ENCODE measurements around the gene HECTD3. TPM values are rescaled to one million over a fixed set of nuclear protein-coding genes. Genes with fewer than 3 reads are reported as not detected.

Gene HECTD3
- polyA plus RNA-seq (ENCODE audit: insufficient read length) = 34.8 TPM

DNA sequence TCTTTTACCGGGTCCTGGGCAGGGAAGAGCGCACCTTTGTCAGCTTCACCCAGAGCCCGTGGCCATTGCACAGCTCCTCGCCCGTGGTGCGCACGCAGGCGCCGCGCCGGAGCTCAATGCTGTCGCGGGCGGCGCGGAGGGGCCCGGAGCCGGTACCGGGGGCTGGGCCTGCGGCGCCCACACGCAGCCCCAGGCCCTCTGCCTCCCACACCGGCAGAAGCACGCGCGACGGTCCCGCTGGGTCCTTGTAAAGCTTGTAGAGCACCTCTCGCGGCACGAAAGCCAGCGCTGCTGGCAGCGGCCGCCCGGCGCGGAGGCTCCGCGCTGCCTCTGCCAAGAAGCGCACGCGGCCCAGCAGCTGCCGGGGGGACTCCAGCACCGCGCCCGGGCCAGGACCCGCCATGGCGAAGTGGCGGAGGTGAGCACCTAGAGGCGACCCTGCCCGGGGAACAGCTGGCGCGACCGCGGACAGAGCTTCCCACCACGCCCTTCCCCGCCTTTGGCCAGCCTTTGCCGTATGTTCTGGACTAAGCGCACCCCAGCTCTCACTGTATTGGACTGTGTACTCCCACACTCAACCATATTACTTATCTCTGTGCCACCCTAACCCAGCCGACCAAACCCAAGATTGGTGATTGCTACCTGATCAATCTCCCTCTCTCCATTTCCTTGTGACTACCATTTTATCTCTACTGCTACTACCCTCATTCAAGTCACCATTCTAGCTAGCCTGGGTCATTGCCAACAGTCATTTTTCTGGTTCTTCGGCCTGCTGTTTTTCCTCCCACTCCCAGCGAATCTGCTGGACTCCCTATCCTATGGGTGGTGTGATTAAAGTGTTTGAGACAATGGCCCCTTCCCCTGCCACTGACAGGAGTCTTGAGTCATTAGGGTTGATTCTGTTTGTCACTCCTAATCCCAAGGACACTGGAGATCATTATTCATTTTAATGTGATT, at the start of gene HECTD3:
Gene HECTD3, minus strand, starts transcription at position 470 of the 957 bp plus-strand sequence. Its CDS starts 67 bp downstream, at position 403.
- DNase-seq = peak; percentile 88

DNA sequence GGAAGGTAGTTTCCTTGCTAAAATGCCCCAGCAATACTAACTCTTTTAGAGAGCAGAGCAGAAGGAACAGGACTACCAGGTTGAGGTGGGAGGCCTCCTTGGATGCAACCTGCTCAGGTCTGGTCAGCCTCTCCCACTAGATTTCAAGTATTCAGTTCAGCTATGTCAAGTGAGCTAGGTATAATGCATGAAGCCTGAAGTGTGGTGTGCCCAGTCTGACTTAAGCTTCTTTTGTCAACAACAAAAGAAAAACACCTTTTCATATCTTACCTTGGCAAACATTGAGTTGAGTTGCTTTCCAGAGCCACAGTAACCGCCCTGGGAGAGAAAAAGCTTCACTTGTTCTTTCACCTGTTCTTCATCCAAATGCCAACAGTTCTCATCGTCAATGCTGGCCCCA, 48.7 kb upstream of the HECTD3 start:
- no peak for DNase-seq

DNA sequence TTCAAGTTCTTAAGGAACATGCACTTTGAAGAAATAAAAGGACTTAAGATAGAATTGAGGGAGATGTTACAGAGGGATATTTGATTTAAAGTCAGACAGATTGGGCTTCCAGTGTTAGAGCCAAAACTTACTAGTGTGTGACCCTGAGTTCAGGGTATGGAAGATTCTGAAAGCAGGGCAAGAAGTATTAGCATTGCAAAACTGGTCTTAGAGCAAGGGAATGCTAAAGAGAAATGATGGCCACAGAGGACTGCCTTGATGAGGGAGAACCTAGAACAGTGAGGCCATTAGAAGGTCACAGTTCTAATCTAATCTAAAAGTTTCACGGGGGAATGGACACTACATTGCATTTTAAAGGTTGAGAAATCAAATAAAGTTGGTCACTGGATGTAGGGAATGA, 46.4 kb upstream of the HECTD3 start:
- DNase-seq = no peak

DNA sequence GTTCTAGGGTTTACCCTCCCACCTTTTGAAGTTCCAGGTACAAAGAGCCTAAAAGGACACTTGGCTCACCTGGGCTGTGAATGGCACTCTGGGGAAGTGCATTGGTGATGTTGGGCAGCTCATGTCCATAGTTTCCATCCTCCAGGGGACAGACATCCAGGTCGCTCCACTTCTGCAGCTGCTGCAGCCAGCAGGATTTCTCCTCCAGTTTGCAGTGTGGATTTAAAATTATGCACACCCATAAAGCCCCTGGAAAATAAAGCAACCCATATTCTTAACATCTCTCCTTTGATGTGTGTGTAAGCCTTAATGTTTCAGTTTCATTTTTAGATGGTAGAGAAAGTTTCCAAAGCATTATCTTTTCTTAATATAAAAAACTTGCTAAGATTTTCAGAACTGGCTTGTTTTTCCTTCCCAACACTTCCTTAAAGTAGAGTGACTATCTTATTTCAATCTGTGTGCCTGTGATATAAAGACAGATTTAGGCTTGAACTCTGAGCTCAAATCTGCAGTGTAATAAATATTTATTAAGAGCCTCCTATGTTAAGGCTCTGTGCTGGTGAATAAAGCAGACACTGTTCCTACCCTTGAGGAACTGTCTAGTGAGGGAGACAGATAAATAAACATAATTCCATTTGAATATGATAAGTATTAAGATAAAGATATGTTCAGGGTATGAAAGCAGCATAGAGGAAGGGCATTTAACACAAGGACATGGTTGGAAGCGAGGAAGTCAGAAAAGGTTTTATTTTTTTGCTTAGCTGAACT, 40.1 kb upstream of the HECTD3 start:
- no peak for DNase-seq

DNA sequence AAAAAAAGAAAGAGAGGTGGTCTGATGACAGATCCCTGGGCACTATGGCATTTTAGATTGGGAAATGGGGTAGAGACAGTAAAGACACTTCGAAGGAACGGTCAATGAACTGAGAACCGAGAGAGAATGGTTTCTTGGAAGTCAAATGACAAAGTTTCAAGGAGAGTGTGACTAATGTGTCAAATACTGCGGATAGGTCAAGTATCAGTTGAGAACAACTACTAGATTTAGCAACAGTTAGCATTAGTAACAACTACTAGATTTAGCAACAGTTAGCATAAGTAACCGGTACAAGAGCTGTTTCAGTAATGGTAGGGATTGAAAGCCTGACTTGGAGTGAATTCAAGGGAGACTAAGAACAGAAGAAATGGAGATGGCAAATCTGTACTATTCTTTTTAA, 35.9 kb upstream of the HECTD3 start:
- DNase-seq = no peak

DNA sequence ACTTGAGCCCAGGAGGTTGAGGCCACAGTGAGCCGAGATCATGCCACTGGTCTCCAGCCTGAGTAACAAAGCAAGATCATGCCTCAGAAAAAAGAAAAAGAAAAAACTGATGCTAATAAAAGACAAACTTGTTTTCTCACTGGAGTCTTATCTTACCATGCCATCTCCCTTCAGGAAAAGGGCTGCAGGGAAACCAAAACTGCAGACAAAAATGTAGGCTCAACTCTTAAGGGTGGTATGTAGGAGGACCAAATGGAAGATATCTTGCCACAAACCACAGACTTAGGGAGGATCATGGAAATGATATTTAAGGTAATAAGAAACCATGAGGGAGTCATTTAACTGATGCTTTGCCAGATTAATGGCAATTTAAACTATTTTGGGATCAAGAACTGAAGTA, 33.8 kb upstream of the HECTD3 start:
- no peak for DNase-seq

DNA sequence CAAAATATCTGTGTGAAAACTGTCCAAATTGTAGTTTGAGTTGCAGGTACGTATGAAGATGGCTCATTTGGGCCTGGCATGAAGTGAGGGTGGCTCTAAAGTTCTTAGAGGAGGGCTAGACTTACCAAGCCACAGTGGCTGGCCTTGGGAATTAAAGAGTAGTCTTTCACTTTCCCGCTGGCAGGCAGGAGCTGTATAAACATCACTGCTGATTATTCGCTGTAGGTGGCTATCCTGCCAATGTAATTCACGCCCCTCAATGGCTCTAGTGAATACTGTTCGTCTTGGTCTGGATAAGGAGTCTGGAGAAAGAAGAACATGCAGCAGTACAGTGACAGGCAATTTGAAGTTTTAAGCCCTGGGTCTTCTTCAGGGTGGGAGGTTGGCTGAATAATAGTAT, 32.0 kb upstream of the HECTD3 start:
- DNase-seq = no peak

DNA sequence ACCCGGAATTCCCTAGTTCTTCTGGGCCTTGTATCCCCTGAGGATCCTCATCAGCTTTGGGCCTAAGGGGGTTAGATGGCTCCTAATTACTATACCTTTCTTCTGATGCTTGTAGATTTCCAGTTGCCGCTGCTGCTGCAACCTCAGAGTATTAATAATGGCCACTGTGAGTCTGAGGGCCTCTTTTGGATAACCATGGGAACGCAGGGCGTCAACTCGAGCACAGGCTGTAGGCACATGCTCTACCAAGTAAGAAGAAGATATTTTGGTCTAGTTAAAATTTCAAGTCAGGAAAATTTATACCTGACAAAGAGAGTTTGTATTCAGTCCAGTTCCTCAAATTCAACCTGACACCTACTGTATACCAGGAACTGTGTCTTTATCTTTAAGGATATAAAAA, 29.2 kb upstream of the HECTD3 start:
- DNase-seq = no peak

DNA sequence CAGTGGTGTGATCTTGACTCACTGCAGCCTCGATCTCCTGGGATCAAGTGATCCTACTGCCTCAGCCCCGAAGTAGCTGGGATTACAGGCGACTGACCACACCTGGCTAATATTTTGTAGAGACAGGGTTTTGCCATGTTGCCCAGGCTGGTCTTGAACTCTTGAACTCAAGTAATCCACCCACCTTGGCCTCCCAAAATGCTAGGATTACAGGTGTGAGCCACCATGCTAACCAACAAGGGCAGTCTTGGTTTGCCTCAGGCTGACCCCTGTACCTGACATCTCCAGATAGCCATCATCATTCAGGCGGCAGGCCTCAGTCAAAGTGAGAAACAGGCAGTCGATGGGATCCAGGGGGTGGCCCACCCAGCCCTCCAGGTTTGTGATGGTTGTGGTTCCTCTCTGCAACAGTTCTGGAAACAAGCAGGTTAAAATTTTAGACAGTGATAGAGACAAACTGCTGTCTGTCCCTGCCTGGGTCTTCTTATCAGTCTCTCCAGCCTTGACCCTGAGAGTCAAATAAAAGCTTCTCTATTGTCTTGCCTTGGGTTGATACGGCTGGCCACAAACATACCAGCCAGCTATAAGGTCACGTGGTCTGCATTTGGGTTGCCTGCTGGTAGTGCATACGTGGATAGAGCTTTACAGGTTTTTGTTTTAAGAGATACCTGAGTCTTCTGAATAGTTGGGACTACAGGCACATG, 27.7 kb upstream of the HECTD3 start:
- no peak for DNase-seq

DNA sequence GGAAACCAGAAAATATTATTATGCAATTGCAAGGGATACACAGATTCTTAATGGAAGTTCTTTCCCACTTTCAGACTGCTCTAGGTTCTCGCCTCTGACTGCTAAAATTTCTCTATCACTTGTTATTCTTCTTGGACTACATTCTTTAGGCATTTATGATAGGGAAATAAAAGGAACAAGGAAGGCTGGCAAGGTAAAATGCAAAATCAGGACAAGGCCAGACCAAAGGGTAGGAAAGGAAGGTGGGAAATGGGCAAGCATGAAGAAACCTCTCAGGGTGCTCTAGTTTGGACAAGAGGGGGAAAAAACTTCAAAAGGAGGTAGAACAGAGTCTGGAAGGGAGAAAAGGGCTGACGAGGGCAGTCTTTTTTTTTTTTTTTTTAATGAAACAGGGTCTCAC, 27.1 kb upstream of the HECTD3 start:
- no peak for DNase-seq

DNA sequence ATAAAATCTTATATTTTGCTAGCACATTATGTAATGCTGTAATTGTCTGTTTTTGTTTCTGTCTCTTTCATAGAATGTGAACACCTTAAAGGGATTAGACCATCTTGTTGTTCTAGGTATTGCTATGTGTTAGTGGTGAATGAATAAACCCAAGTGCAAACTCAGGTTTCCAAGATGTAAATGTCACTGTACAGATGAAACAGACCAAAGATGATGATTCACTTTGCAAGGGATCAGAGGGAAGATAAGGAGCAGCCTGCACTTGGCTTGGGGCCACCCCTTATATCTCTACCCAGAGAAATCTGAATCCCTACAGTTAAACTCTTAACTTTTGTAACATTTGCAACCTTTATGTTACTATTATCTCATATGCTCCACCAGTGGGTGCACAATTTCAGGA, 26.3 kb upstream of the HECTD3 start:
- DNase-seq = no peak

DNA sequence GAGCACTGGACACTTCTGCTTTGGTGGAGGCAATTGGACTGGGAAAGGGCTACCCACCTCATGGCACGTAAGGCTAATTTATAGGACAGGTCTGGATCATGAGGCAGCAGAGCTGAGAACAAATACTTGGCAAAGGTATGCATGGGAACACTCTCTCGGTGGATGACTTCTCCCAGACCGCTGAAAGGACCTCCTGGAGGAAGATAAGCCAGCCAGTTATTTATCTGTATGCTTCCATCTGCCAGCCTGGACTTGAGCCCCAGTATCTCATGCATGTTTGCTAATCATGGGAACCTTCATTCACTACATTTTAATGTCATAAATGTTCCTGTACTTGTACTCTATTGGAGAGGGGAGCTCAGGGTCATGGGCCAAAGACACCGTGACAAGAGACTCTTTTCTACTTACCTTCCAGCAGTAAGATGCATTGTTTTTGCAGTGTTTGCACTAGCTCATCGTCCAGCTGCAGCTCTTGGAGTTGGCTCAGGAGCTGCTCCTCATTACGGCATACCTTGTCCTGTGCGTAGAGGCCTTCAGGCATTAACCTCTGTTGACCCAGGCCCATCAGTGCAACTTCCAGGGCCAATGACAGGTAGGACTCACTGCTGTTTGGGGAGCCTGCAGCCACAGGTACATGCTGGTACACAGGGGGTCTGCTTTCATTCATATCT, 24.6 kb upstream of the HECTD3 start:
- no peak for DNase-seq

DNA sequence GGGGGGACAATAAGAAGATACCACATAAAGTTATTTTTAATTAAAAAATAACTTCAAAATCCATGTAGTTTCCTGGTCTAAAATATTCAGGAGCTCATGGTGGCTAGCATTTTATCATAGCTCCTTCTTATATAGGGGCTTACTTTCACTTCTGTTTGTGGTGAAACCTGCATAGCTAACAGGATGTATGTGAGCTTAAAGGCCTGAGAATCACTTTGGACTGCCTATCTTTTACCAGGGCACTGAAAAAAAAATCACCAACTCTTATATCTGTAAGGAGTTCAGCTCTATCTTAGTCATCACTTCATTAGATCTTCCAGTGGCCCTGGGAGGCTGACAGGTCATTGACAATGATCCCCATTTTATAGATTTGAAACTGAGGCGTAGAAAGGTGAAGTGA, 22.2 kb upstream of the HECTD3 start:
- no peak for DNase-seq

DNA sequence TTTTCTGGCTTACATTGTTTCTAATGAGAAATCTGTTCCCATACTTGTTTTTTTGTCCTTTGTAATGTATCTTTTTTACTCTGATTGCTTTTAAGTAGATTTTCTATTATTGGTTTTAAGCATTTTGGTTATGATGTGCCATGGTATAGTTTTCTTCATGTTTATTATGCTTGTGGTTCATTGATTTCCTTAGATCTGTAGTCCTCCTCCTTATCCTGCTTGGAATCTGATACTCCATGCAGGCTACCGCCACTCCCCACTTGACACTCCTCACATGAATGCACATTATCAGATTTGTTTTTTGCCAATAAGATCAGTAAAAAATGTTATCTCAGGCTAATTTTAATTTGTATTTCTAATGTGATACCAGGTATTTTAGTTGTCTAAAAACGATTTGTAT, 21.7 kb upstream of the HECTD3 start:
- DNase-seq = no peak

DNA sequence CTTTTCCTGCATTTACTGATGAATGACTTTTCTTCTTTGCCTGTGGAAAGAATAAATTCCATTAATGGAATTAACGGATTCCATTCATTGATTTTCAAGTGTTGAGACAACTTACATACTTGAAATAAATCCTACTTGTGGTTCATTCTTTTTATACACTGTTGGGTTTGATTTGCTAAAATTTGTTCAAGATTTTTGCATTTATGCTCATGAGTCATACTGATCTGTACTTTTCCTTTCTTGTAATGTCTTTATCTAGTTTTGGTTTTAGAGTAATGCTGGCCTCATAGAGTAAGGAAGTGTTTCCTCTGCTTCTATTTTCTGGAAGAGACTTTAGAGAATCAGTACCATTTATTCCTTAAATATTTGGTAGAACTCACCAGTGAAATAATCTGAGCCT, 15.3 kb upstream of the HECTD3 start:
- DNase-seq = no peak

DNA sequence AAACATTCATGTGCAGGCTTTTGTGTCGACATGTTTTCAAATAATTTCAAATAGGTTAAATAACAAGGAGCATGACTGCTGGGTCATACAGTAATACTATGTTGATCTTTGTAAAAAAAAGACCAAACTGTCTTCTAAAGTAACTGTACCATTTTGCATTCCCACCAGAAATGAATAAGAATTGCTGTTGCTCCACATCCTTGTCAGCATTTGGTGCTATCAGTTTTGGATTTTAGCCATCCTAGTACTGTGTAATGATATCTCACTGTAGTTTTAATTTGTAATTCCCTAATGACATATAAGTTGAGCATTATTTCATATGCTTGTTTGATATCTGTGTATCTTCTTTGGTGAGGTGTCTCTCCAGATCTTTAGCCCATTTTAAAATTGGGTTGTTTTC, 12.5 kb upstream of the HECTD3 start:
- no peak for DNase-seq

DNA sequence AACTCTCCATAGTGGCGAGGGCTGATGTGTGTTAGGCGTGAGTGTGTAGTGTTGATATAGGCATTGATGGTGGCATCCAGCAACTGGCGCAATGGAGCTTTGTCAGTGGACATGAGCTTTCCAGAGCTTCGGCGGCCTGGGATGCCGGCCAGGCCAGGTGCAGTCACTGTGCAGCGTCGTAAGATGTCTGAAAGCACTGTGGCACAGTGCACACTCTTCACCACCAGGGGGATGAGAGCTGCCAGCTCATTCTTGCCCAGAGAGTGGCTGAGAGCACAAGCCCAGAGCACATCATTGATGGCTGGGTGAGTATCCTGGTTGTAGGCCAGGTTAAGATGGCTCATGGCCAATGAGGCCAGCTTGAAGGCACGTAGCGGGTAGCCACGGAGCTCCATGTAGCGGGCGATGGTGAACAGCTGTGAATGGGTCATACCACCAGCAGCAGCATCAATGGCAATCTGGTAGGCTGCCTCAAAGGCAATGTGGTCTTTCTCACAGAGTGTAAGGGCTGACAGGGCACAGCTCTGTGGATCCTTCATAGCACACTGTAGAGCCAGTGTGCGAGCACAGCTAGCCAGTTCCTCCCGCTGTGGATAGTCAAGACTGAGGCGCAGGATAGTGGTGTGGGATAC, 7.6 kb upstream of the HECTD3 start:
- no peak for DNase-seq

DNA sequence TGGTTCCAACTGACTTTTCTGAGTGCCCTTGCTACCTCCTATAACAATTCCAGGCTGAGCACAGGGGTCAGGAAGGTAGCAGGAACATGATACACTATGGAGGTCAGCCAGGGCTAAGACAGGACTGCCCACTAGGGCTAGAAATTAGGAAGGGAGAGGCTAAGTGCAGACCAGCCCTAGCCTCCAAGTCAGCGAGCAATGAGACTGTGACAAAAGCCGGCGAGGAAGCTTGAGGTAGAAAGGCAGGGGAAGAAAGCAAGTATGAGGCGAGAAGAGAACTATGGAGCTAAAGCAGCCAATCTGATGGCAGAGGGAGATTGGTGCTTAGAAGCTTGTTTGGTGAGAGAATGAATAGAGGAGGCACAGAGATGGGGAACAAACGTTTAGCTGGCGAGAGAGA, 5.6 kb upstream of the HECTD3 start:
- DNase-seq = no peak

DNA sequence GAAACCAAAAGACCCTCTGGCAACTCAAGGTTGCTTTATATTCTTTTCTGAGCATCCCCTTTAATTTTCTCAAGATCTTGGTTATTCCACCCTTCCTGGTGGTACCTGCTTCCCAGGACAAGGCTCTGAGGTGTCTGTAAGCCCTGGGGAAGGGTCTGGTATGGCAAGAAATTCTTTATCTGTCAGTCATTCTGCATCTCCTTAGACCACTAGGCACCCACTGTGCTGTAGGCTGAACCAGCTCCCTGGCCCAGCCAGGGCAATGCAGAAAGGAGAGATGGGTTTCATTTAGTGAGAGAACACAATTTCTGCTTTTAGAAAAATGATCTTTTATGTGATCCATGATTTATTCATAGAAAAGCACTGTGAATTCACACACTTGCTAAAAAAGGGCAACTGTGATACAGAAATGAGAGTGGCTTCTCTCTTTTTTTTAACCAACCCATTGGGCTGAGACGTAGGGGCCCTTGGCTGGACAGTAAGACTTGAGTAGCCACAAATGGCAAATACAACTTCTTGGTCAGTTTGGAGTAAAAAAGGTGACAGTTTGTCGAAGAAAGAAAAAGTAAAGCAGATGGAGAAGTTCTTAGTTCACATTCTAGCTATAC, 5.1 kb upstream of the HECTD3 start:
- no peak for DNase-seq

DNA sequence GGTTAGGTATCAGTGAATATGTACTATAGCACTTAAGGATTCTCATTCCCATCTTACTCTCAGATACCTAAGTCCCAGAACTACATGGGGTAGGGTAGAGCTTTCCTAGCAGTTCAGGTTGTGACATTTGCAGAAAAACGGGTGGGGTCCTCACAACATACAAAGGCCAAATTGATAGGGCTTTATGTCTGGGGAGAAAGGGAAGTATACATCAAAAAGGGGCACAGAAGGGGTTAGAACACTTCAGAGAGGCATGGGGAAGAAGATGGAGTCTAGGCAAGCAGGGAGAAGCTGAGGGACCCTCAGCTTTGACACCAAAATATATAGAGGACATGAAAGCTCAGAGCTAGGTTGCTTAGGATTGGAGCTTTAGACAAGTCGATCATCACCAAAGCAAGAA, 4.6 kb upstream of the HECTD3 start:
- DNase-seq = no peak

DNA sequence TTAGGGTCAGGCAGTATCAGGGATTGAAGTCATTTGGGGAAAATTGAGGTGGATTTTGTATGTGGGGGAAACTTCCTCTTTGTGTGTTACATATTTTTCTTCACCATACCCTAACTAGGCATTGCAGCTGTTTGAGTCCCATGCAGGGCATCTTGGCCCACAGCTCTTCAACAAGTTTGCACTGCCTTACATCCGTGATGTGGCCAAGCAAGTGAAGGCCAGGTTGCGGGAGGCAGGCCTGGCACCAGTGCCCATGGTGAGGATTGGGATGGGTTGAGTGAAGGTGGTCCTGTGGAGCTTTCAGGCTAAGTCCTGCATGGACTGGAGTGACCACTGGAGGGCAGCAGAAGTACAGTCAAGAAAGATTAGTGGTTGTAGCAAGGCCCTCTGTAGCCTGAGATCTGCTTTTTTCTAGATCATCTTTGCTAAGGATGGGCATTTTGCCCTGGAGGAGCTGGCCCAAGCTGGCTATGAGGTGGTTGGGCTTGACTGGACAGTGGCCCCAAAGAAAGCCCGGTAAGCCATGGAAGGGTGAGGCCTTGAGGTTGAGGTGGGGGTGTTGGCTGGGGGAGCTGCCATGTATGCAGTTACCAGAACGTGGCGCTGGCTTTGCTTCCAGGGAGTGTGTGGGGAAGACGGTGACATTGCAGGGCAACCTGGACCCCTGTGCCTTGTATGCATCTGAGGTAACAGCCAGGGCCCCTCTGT, 3.4 kb upstream of the HECTD3 start:
- DNase-seq = peak; percentile 83
